ENCODE data around the gene ABCA7. TPM values are rescaled to one million over a fixed set of nuclear protein-coding genes. Genes with fewer than 3 reads are reported as not detected.
A peak's percentile ranks its signal among the peaks of the same experiment; 100 is the strongest.

Gene ABCA7, protein sequence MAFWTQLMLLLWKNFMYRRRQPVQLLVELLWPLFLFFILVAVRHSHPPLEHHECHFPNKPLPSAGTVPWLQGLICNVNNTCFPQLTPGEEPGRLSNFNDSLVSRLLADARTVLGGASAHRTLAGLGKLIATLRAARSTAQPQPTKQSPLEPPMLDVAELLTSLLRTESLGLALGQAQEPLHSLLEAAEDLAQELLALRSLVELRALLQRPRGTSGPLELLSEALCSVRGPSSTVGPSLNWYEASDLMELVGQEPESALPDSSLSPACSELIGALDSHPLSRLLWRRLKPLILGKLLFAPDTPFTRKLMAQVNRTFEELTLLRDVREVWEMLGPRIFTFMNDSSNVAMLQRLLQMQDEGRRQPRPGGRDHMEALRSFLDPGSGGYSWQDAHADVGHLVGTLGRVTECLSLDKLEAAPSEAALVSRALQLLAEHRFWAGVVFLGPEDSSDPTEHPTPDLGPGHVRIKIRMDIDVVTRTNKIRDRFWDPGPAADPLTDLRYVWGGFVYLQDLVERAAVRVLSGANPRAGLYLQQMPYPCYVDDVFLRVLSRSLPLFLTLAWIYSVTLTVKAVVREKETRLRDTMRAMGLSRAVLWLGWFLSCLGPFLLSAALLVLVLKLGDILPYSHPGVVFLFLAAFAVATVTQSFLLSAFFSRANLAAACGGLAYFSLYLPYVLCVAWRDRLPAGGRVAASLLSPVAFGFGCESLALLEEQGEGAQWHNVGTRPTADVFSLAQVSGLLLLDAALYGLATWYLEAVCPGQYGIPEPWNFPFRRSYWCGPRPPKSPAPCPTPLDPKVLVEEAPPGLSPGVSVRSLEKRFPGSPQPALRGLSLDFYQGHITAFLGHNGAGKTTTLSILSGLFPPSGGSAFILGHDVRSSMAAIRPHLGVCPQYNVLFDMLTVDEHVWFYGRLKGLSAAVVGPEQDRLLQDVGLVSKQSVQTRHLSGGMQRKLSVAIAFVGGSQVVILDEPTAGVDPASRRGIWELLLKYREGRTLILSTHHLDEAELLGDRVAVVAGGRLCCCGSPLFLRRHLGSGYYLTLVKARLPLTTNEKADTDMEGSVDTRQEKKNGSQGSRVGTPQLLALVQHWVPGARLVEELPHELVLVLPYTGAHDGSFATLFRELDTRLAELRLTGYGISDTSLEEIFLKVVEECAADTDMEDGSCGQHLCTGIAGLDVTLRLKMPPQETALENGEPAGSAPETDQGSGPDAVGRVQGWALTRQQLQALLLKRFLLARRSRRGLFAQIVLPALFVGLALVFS (N-terminal part only)
- 16.7 and 17.8 TPM in 2 replicates for total RNA-seq
- long read RNA-seq, partial matches to known transcripts = 2 of 3 reads
- long read RNA-seq, other reads (novel, unspliced or antisense) = 1 of 3 reads

DNA sequence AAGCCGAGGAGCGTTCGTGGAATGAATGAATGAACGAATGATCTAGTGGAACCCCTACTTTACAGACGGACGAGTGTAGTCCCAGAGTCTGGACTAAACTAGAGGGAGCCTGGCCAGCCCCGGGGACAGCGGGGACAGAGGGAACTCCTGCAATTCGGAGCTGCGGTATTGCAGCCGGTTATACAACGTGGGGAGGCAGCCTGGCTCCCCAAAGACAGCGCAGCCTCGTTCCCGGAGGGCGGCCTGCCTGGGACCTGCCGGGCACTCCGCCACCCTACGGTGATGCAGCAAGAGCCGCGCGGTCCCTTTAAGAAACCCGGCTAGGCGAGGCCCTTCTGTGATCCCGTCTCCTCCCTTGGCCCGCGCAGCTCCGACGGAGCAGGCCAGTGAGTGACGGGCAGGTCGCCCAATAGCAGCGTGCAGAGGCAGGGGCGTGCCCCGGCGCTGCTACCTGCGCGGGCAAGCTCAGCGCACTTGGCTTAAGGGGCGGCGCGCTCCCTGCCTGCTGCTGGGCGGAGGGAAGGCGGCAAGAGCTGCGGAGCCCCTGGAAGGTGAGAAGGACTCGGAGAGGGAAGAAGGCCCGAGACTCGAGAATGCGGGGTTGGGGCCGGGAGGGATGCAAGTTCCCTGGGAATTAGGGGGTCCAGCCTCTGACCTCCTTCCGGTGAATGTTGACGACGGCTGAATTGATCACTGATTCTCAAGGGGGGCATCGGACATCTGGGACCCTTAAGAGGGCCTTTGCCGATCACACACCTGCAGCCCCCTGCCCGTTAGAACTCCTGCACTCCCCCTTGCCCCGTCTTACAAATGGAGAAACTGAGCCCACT lies at the start of gene ABCA7:
ABCA7 (plus strand) TSS at position 462 of the 830 bp plus-strand sequence. CDS start 1,255 bp downstream, outside the sequence.
- Mint-ChIP-seq H3K27me3 (ENCODE audit: unreplicated experiment) (no peaks in the 10 kb centered on the region), H3K4me3 (ENCODE audit: unreplicated experiment) (peak within 1 kb of the TSS; percentile 88), H3K4me1 (ENCODE audit: unreplicated experiment) (peaks cover 49% of the 10 kb centered on the region), H3K36me3 (ENCODE audit: unreplicated experiment) (peaks cover 15% of the 10 kb centered on the region), H3K9me3 (ENCODE audit: unreplicated experiment) (no peaks in the 10 kb centered on the region), H3K27ac (ENCODE audit: unreplicated experiment) (peak within 1 kb of the TSS; percentile 89)
- peak; percentile 98 for DNase-seq (ENCODE audit: extremely low spot score, unreplicated experiment)
- TF ChIP-seq, protein P1, sequence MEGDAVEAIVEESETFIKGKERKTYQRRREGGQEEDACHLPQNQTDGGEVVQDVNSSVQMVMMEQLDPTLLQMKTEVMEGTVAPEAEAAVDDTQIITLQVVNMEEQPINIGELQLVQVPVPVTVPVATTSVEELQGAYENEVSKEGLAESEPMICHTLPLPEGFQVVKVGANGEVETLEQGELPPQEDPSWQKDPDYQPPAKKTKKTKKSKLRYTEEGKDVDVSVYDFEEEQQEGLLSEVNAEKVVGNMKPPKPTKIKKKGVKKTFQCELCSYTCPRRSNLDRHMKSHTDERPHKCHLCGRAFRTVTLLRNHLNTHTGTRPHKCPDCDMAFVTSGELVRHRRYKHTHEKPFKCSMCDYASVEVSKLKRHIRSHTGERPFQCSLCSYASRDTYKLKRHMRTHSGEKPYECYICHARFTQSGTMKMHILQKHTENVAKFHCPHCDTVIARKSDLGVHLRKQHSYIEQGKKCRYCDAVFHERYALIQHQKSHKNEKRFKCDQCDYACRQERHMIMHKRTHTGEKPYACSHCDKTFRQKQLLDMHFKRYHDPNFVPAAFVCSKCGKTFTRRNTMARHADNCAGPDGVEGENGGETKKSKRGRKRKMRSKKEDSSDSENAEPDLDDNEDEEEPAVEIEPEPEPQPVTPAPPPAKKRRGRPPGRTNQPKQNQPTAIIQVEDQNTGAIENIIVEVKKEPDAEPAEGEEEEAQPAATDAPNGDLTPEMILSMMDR (IDR thresholded peaks at IDR 0.05) = no peak

DNA sequence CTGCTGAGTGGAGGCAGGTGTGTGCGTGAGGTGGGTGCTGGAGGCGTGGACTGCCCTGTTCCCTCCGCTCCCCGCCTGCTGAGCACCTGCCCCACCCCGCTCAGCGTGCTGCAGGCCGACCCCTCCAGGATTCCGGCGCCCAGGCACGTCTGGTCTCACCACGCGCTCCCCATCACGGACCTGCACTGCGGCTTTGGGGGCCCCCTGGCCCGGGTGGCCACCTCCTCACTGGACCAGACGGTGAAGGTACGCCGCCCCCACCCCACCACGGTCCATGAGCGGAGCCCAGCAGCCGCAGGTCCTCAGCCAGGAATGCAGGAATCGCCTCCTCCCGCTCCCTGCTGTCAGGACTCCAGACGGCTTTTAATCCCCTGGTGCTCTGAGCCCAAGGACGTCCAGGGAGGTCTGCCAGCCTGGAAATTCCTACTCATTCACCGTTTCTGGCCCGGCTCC lies 49.8 kb upstream of the ABCA7 start:
- peaks cover 19% of the 10 kb centered on the region for H3K36me3 Mint-ChIP-seq (ENCODE audit: unreplicated experiment)

DNA sequence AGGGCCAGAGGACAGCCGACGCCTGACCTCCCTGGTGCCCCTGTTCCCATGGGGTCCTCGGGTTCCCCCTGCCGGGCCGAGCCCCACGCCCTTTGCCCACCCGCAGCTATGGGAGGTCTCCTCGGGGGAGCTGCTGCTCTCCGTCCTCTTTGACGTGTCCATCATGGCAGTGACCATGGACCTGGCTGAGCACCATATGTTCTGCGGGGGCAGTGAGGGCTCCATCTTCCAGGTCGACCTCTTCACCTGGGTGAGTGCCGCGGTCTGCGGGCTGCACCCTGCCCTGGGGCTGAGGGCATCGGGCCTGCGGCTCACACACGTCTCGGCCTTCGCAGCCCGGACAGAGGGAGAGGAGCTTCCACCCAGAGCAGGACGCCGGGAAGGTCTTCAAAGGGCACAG lies 49.2 kb upstream of the ABCA7 start:
- no peak overlapping the region for H3K4me3 Mint-ChIP-seq (ENCODE audit: unreplicated experiment)
- H3K27me3 Mint-ChIP-seq (ENCODE audit: unreplicated experiment) = no peaks in the 10 kb centered on the region
- TF ChIP-seq, protein P1 (IDR thresholded peaks at IDR 0.05) = no peak
- H3K4me1 Mint-ChIP-seq (ENCODE audit: unreplicated experiment) = peaks cover 4% of the 10 kb centered on the region
- peaks cover 18% of the 10 kb centered on the region for H3K36me3 Mint-ChIP-seq (ENCODE audit: unreplicated experiment)
- DNase-seq (ENCODE audit: extremely low spot score, unreplicated experiment) = no peak
- H3K9me3 Mint-ChIP-seq (ENCODE audit: unreplicated experiment) = no peaks in the 10 kb centered on the region
- no peak overlapping the region for H3K27ac Mint-ChIP-seq (ENCODE audit: unreplicated experiment)

More for the DNA sequence above, 49.8 kb upstream of the ABCA7 start:
- H3K27ac Mint-ChIP-seq (ENCODE audit: unreplicated experiment) = no peak overlapping the region
- peaks cover 9% of the 10 kb centered on the region for H3K4me1 Mint-ChIP-seq (ENCODE audit: unreplicated experiment)
- no peak overlapping the region for H3K4me3 Mint-ChIP-seq (ENCODE audit: unreplicated experiment)
- TF ChIP-seq, protein P1 (IDR thresholded peaks at IDR 0.05) = no peak
- no peaks in the 10 kb centered on the region for H3K27me3 Mint-ChIP-seq (ENCODE audit: unreplicated experiment)
- H3K9me3 Mint-ChIP-seq (ENCODE audit: unreplicated experiment) = no peaks in the 10 kb centered on the region
- DNase-seq (ENCODE audit: extremely low spot score, unreplicated experiment) = no peak

DNA sequence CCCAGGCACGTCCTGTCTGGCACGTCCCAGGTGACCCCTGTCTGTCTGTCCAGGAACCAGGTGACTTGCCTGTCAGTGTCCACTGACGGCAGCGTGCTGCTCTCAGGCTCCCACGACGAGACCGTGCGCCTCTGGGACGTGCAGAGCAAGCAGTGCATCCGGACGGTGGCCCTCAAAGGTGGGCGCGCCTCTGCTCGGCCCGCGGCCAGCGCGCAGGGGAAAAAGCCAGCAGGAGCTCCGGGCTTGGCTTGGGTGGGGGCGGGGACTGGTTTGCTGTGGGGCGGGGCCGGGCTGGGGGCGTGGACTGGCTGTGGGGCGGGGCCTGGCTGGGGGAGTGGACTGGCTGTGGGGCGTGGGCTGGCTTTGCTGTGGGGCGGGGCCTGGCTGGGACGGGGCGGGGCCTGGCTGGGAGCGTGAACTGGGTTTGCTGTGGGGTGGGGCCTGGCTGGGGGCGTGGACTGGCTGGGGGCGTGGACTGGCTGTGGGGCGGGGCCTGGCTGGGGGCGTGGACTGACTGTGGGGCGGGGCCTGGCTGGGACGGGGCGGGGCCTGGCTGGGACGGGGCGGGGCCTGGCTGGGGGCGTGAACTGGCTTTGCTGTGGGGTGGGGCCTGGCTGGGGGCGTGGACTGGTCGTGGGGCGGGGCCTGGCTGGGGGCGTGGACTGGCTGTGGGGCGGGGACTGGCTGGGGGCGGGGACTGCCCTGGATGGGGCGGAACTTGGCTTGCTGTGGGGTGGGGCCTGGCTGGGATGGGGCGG lies 48.6 kb upstream of the ABCA7 start:
- no peak overlapping the region for H3K4me3 Mint-ChIP-seq (ENCODE audit: unreplicated experiment)
- H3K27me3 Mint-ChIP-seq (ENCODE audit: unreplicated experiment) = peaks cover under 1% of the 10 kb centered on the region
- H3K9me3 Mint-ChIP-seq (ENCODE audit: unreplicated experiment) = no peaks in the 10 kb centered on the region
- H3K4me1 Mint-ChIP-seq (ENCODE audit: unreplicated experiment) = peaks cover 4% of the 10 kb centered on the region
- H3K36me3 Mint-ChIP-seq (ENCODE audit: unreplicated experiment) = peaks cover 15% of the 10 kb centered on the region
- no peak overlapping the region for H3K27ac Mint-ChIP-seq (ENCODE audit: unreplicated experiment)
- TF ChIP-seq, protein P1 (IDR thresholded peaks at IDR 0.05) = no peak
- DNase-seq (ENCODE audit: extremely low spot score, unreplicated experiment) = no peak
